Endodermal cell (in vitro differentiated cells): Measurements from ENCODE around the gene COL23A1. TPM values are rescaled to one million over a fixed set of nuclear protein-coding genes. Genes with fewer than 3 reads are reported as not detected.

ENCODE experiments used
- DNase-seq: peaks from one replicate; pipeline ENCODE4 v3.0.0-alpha.2; 2017
- H3K27ac ChIP-seq: 2 replicates; pipeline ENCODE4 v1.5.1; 2013; ENCODE audit warnings: mild to moderate bottlenecking, low read depth, low read length, moderate library complexity
- H3K27me3 ChIP-seq: 2 replicates; pipeline ENCODE4 v1.6.1; 2013; ENCODE audit warnings: mild to moderate bottlenecking, low read length, moderate library complexity; ENCODE audit not compliant: insufficient read depth, control insufficient read depth, poor library complexity, severe bottlenecking
- H3K36me3 ChIP-seq: 2 replicates; pipeline ENCODE4 v1.7.0; 2013; ENCODE audit warnings: mild to moderate bottlenecking, low read length, moderate library complexity; ENCODE audit not compliant: control insufficient read depth, insufficient read depth
- H3K4me1 ChIP-seq: one replicate; pipeline ENCODE4 v1.7.0; 2013; ENCODE audit warnings: low read length; ENCODE audit not compliant: control insufficient read depth, insufficient read depth
- H3K4me3 ChIP-seq: 2 replicates; pipeline ENCODE4 v1.5.1; 2013; ENCODE audit warnings: mild to moderate bottlenecking, low read length, moderate library complexity
- H3K9ac ChIP-seq: 2 replicates; pipeline ENCODE4 v1.6.1; 2013; ENCODE audit warnings: mild to moderate bottlenecking, low read length, moderate library complexity; ENCODE audit not compliant: poor library complexity, severe bottlenecking; ENCODE audit errors: extremely low read depth
- H3K9me3 ChIP-seq: 2 replicates; pipeline ENCODE4 v1.6.1; 2013; ENCODE audit warnings: mild to moderate bottlenecking, low read length, moderate library complexity; ENCODE audit not compliant: control insufficient read depth
- H3K27ac Mint-ChIP-seq: 2 replicates; pipeline ENCODE4 v1.8.0; 2020; ENCODE audit warnings: mixed read lengths
- H3K27me3 Mint-ChIP-seq: 2 replicates; pipeline ENCODE4 v1.8.0; 2021; ENCODE audit warnings: mild to moderate bottlenecking, mixed read lengths; ENCODE audit not compliant: insufficient read depth
- H3K36me3 Mint-ChIP-seq: 2 replicates; pipeline ENCODE4 v1.8.0; 2020; ENCODE audit warnings: low read depth, mixed read lengths
- H3K4me1 Mint-ChIP-seq: 2 replicates; pipeline ENCODE4 v1.8.0; 2020; ENCODE audit warnings: mixed read lengths
- H3K4me3 Mint-ChIP-seq: 2 replicates; pipeline ENCODE4 v1.8.0; 2020; ENCODE audit warnings: mild to moderate bottlenecking, moderate library complexity, mixed read lengths
- H3K9me3 Mint-ChIP-seq: 2 replicates; pipeline ENCODE4 v1.8.0; 2020; ENCODE audit warnings: mild to moderate bottlenecking, mixed read lengths
- WGBS, 2 experiments: methylation state at CpG; one replicate each; pipeline versions ENCODE4 v1.1.5 to v1.1.7; 2013; ENCODE audit warnings: missing lambda C conversion rate in 2 of 2, mixed read lengths in 1 of 2; ENCODE audit not compliant: insufficient coverage in 1 of 2, insufficient read length in 1 of 2; 5-methylcytosine and 5-hydroxymethylcytosine counted together
- total RNA-seq, 2 donors: library from RNA; stranded (reverse); fragmentation: NEBNext Ultra II Directional in 1 of 2; extraction: Animal tissue kit (Norgen Biotek cat#: 25700) in 1 of 2; gene quantifications; 2 replicates in 1 of 2; 3 replicates in 1 of 2; pipeline ENCODE4 v1.2.1, GENCODE V29; 2021
- TF ChIP-seq, protein P1 (sequence below): fragments of 200-600 bp; sonication (generic); conservative IDR thresholded peaks from 2 replicates; pipeline ENCODE4 v1.5.0; 2021; ENCODE audit warnings: antibody characterized with exemption, mild to moderate bottlenecking

Gene COL23A1
- total RNA-seq, 2 donors from 2014 or later = 50.2 to 71.3 TPM

- Mint-ChIP-seq H3K4me3 (no peak overlapping the region), H3K9me3 (no peaks in the 10 kb centered on the region), H3K4me1 (peaks cover 35% of the 10 kb centered on the region), H3K27ac (no peak overlapping the region), H3K36me3 (no peaks in the 10 kb centered on the region), H3K27me3 (no peaks in the 10 kb centered on the region)
- peaks cover 15% of the 10 kb centered on the region for H3K4me1 ChIP-seq
- DNase-seq = peak; percentile 28
- H3K4me3 ChIP-seq = no peak overlapping the region
- no peaks in the 10 kb centered on the region for H3K27me3 ChIP-seq
- 94 to 100% methylated on average over 4 to 8 of the region's 8 CpGs for WGBS, 2 experiments
- H3K27ac ChIP-seq = no peak overlapping the region
- no peaks in the 10 kb centered on the region for H3K9me3 ChIP-seq
- H3K36me3 ChIP-seq = no peaks in the 10 kb centered on the region
- H3K9ac ChIP-seq = no peak overlapping the region
- TF ChIP-seq, protein P1, sequence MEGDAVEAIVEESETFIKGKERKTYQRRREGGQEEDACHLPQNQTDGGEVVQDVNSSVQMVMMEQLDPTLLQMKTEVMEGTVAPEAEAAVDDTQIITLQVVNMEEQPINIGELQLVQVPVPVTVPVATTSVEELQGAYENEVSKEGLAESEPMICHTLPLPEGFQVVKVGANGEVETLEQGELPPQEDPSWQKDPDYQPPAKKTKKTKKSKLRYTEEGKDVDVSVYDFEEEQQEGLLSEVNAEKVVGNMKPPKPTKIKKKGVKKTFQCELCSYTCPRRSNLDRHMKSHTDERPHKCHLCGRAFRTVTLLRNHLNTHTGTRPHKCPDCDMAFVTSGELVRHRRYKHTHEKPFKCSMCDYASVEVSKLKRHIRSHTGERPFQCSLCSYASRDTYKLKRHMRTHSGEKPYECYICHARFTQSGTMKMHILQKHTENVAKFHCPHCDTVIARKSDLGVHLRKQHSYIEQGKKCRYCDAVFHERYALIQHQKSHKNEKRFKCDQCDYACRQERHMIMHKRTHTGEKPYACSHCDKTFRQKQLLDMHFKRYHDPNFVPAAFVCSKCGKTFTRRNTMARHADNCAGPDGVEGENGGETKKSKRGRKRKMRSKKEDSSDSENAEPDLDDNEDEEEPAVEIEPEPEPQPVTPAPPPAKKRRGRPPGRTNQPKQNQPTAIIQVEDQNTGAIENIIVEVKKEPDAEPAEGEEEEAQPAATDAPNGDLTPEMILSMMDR = no peak
Observed at GRCh38 chr5:178389026-178389729, 201.0 kb downstream of the COL23A1 start.

DNA sequence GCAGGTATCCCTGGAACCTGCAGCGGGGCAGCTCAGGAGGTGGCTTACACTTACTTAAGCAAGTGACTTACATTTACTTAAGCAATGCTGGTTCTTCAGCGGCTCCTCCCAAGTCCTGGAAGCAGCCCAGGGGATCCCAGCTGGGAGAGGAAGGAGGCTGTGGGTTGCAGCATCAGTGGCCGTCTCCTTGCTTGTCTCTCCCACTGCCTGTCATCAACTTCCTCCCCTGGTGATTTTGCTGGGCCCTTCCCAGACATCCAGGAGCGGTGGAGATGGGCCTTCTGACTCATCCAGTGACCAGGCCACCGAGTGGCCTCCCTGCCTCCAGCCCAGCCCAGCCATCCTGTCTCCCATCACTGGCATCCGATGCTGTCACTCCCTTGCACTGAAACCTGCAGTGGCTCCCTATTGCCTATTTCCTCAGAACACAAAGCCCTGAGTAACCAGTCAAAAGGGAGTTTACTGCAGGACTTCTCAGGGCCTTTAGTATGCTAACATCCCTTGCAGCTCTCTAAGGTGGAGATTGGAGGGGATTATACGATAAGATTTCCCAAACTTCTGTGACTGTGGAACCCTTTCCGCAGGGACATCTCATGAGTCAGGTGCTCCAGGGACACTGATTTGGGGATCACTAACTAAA is 201.7 kb downstream of the COL23A1 start:
- H3K4me1 ChIP-seq = peaks cover 16% of the 10 kb centered on the region
- TF ChIP-seq, protein P1 = no peak
- no peaks in the 10 kb centered on the region for H3K9me3 Mint-ChIP-seq
- no peak overlapping the region for H3K9ac ChIP-seq
- no peaks in the 10 kb centered on the region for H3K27me3 ChIP-seq
- 87 to 95% methylated on average over 5 to 8 of the region's 8 CpGs for WGBS, 2 experiments
- H3K27ac ChIP-seq = no peak overlapping the region
- DNase-seq = peak; percentile 55
- no peaks in the 10 kb centered on the region for H3K36me3 ChIP-seq
- no peaks in the 10 kb centered on the region for H3K9me3 ChIP-seq
- H3K4me3 ChIP-seq = no peak overlapping the region
- H3K27me3 Mint-ChIP-seq = no peaks in the 10 kb centered on the region
- H3K4me1 Mint-ChIP-seq = peaks cover 37% of the 10 kb centered on the region
- H3K27ac Mint-ChIP-seq = no peak overlapping the region
- H3K4me3 Mint-ChIP-seq = no peak overlapping the region
- H3K36me3 Mint-ChIP-seq = no peaks in the 10 kb centered on the region

- H3K27ac Mint-ChIP-seq = no peak overlapping the region
- no peak overlapping the region for H3K4me3 Mint-ChIP-seq
Observed at GRCh38 chr5:178387856-178388190, 202.4 kb downstream of the COL23A1 start.

More at GRCh38 chr5:178387856-178388190, 202.4 kb downstream of the COL23A1 start:
- H3K36me3 ChIP-seq = no peaks in the 10 kb centered on the region
- peaks cover 23% of the 10 kb centered on the region for H3K4me1 ChIP-seq
- no peak for DNase-seq
- 91 to 100% methylated on average over 7 of the region's 7 CpGs for WGBS, 2 experiments
- H3K9me3 ChIP-seq = no peaks in the 10 kb centered on the region
- H3K9ac ChIP-seq = no peak overlapping the region
- no peaks in the 10 kb centered on the region for H3K27me3 ChIP-seq
- H3K27me3 Mint-ChIP-seq = no peaks in the 10 kb centered on the region
- no peak overlapping the region for H3K27ac ChIP-seq
- H3K4me1 Mint-ChIP-seq = peaks cover 42% of the 10 kb centered on the region
- H3K36me3 Mint-ChIP-seq = no peaks in the 10 kb centered on the region
- no peak overlapping the region for H3K4me3 ChIP-seq
- TF ChIP-seq, protein P1 = no peak
- H3K9me3 Mint-ChIP-seq = no peaks in the 10 kb centered on the region
